Small intestine (tissue), 7 donors: Measurements from ENCODE around the gene CIAO3. TPM values are rescaled to one million over a fixed set of nuclear protein-coding genes. Genes with fewer than 3 reads are reported as not detected.

Source experiments
- DNase-seq, 2 donors: peaks; one replicate each; pipeline versions ENCODE4 v3.0.0 to v3.0.0-alpha.2; 2013
- FAIRE-seq: peaks from 2 replicates; lab custom pipeline; 2012; peaks lifted over from hg19 to GRCh38; lab: Jason Lieb, UNC
- H3K27ac ChIP-seq, 3 donors: one replicate each; pipeline ENCODE4 v1.5.1; 2013; ENCODE audit warnings: low read length in 2 of 3, mild to moderate bottlenecking in 2 of 3, control low read depth in 1 of 3, inconsistent platforms in 1 of 3, low read depth in 1 of 3, moderate library complexity in 1 of 3
- H3K27me3 ChIP-seq, 3 donors: one replicate each; pipeline ENCODE4 v1.6.1; 2013; ENCODE audit warnings: low read length in 3 of 3, inconsistent platforms in 1 of 3; ENCODE audit not compliant: control insufficient read depth in 3 of 3, insufficient read depth in 3 of 3
- H3K36me3 ChIP-seq, 3 donors: one replicate each; pipeline ENCODE4 v1.6.1; 2013; ENCODE audit warnings: low read length in 3 of 3, inconsistent platforms in 1 of 3, low read depth in 1 of 3, mild to moderate bottlenecking in 1 of 3, moderate library complexity in 1 of 3; ENCODE audit not compliant: control insufficient read depth in 3 of 3, insufficient read depth in 2 of 3
- H3K4me1 ChIP-seq, 3 donors: one replicate each; pipeline ENCODE4 v1.6.1; 2013; ENCODE audit warnings: low read length in 2 of 3, inconsistent platforms in 1 of 3, low read depth in 1 of 3, mild to moderate bottlenecking in 1 of 3, moderate library complexity in 1 of 3; ENCODE audit not compliant: control insufficient read depth in 3 of 3, insufficient read depth in 2 of 3
- H3K4me3 ChIP-seq, 3 donors: one replicate each; pipeline ENCODE4 v1.5.1; 2013; ENCODE audit warnings: low read length in 3 of 3, control low read depth in 1 of 3, inconsistent platforms in 1 of 3, low read depth in 1 of 3, mild to moderate bottlenecking in 1 of 3, moderate library complexity in 1 of 3
- H3K9me3 ChIP-seq, 2 donors: one replicate each; pipeline ENCODE4 v1.6.1; 2013; ENCODE audit warnings: low read depth in 1 of 2, low read length in 1 of 2; ENCODE audit not compliant: control insufficient read depth in 2 of 2, insufficient read depth in 1 of 2
- WGBS, 3 donors: extraction: QIAGEN DNeasy Blood & Tissue Kit; methylation state at CpG; one replicate each; pipeline ENCODE4 v1.1.7; 2013; 5-methylcytosine and 5-hydroxymethylcytosine counted together
- polyA plus RNA-seq, 4 donors: library from polyadenylated mRNA; stranded (reverse) in 3 of 4; unstranded in 1 of 4; fragments of 200-250 nt in 3 of 4; fragments of 120-200 nt in 1 of 4; gene quantifications; one replicate each; pipeline versions ENCODE4 v1.2.1 to v1.2.3, GENCODE V29; 2013
- donor health status: healthy with polysubstance abuse.
- donor health status: control.
- donor health status: control.
- donor health status: Bipolar disorder and iron deficiency.
- donor health status: healthy.

CIAO3 gene
- polyA plus RNA-seq, 4 donors: 32.5 to 68.0 (median 44.7) TPM

GRCh38 chr16:739560-740458 lies 988 bp downstream of the CIAO3 start:
- WGBS, 3 donors: 33 to 43% (median 40%) methylated on average over 36 to 38 of the region's 38 CpGs
- peak overlapping the region; percentile 70 to 96 (median 96) for H3K4me3 ChIP-seq
- peaks cover 0 to 45% (median 3%) of the 10 kb centered on the region in 3 donors for H3K36me3 ChIP-seq
- no peaks in the 10 kb centered on the region for H3K27me3 ChIP-seq
- peak in 1 of 2 donors; percentile 60 for DNase-seq
- no peaks in the 10 kb centered on the region for H3K9me3 ChIP-seq
- H3K4me1 ChIP-seq: peaks cover 0 to 10% (median 3%) of the 10 kb centered on the region in 3 donors
- FAIRE-seq: no peak
- peak overlapping the region in 2 of 3 donors; percentile 72 to 79 for H3K27ac ChIP-seq

GRCh38 chr16:736936-737481 lies 3.8 kb downstream of the CIAO3 start:
- no peak for FAIRE-seq
- Histone ChIP-seq H3K4me3 (no peak overlapping the region), H3K27me3 (no peaks in the 10 kb centered on the region), H3K9me3 (no peaks in the 10 kb centered on the region), H3K4me1 (peaks cover 0 to 10% (median 3%) of the 10 kb centered on the region in 3 donors), H3K27ac (no peak overlapping the region), H3K36me3 (peaks cover 2 to 73% (median 12%) of the 10 kb centered on the region in 3 donors)
- no peak for DNase-seq
- WGBS, 3 donors: 95 to 96% (median 96%) methylated on average over 29 of the region's 29 CpGs

DNA sequence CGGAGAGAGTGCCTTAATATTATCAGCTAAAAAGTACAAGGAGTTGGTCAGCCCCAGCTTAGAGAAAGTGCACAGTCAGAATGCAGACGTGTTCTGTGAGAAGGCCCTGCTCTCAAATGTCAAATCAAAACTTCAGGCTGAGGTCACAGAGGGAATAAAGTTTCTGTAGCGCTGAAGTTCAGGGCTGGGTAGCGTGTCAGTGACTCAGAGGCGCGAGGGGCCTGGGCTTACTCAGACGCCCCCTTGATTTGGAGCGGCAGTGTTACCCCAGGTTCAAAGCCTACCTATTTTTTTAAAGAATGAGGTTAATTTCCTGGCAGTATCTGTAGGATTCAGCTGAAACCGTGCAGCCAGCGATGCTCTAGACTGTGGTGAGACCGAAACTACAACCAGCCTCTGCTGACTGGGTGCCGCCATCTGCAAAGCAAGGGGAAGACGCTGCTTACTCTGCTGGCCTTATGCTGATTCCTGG lies 4.8 kb downstream of the CIAO3 start:
- FAIRE-seq: no peak
- H3K36me3 ChIP-seq: peaks cover 2 to 83% (median 12%) of the 10 kb centered on the region in 3 donors
- no peaks in the 10 kb centered on the region for H3K27me3 ChIP-seq
- no peak for DNase-seq
- H3K27ac ChIP-seq: no peak overlapping the region
- no peak overlapping the region for H3K4me3 ChIP-seq
- peaks cover 0 to 7% (median 3%) of the 10 kb centered on the region in 3 donors for H3K4me1 ChIP-seq
- 76 to 91% (median 80%) methylated on average over 13 of the region's 13 CpGs for WGBS, 3 donors
- H3K9me3 ChIP-seq: no peaks in the 10 kb centered on the region

DNA sequence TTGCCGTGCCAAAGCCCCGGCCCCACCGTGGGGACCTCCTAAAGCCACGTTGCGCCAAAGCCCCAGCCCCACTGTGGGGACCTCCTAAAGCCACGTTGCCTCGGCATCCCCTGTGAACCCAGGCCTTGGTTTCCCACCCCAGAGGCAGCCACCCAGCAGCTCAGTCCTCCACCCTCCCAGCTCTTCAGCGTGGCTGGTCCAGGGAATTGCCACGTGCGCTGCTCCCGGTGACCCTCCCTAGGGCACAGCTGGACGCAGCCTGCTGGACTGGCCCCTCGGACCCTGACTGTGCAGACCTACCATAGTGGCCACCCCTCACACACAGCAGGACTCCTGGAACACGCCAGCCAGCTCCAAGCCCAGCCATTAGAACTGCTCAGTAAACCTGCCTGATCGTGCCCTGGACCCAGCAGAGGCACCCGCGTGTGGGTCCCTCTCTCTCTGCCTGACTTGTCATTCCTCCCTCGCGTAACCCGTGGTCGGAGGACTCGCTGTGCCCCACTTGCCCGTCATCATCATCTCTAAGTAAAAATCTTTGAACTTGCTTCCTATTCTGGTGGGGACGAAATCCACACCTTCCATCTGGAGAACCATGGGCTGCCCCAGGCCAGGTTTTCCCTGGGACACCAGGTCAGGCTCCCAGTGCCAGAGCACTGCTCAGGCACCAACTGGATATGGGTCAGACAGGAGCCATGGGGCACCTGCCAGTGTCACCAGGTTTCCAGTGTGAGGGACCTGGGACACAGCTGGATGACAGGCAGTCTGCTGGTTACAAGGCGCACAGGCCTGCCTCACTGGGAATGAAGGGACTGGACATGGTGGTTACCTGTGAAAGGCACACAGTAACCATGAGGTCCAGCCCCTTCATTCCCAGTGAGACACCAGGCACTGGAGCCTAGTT lies 5.6 kb downstream of the CIAO3 start:
- H3K4me3 ChIP-seq: no peak overlapping the region
- no peaks in the 10 kb centered on the region for H3K27me3 ChIP-seq
- no peak overlapping the region for H3K27ac ChIP-seq
- DNase-seq (no peak), FAIRE-seq (no peak)
- H3K4me1 ChIP-seq: peaks cover 0 to 7% (median 3%) of the 10 kb centered on the region in 3 donors
- no peaks in the 10 kb centered on the region for H3K9me3 ChIP-seq
- WGBS, 3 donors: 93 to 94% (median 94%) methylated on average over 25 of the region's 25 CpGs
- peaks cover 2 to 91% (median 12%) of the 10 kb centered on the region in 3 donors for H3K36me3 ChIP-seq

- DNase-seq (no peak), FAIRE-seq (no peak)
- no peaks in the 10 kb centered on the region for H3K4me1 ChIP-seq
- H3K27me3 ChIP-seq: no peaks in the 10 kb centered on the region
- peaks cover 2 to 97% (median 12%) of the 10 kb centered on the region in 3 donors for H3K36me3 ChIP-seq
- no peak overlapping the region for H3K27ac ChIP-seq
- no peak overlapping the region for H3K4me3 ChIP-seq
- 92 to 96% (median 92%) methylated on average over 44 to 49 of the region's 49 CpGs for WGBS, 3 donors
- H3K9me3 ChIP-seq: no peaks in the 10 kb centered on the region
Measured at GRCh38 chr16:734208-734980, 6.4 kb downstream of the CIAO3 start.

DNA sequence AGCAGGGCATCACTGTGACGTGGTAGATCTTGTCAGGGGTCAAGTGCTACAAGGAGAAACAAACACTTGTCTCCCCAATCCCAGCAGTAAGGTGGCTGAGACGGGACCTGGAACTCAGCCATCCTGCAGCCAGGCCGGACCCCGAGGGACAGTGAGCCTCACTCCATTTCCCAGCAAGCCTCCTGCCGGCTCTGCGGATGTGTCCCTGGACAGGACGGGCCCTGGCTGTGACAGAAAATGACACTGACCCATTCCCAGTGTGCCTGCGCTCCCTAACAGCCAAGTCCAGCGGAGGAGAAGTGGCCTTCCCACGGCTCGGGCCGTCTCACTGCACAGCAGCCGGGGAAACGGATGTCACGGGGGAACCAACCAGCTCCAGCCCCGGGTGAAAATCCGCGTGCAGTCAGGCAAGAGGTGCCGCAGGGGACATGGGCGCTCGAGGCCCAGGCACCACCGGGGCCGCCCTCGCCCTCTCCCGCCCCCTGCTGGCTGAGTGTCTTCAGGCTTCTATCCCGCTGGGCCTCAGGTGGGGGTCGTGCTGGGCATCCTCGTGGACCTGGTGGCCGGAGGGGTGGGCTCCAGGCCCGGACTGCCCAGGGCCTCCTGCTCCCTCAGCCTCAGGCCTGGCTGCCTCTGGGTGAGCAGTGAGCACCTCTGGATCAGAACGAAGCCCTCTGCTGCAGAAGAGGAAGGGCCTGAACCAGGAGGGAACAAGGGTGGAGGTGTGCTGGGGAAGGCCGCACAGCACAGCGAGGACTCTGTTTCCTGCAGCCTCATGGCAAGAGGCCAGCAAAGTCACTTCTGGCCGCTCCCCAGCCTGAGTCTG lies 7.2 kb downstream of the CIAO3 start:
- FAIRE-seq (no peak), DNase-seq (no peak)
- H3K27me3 ChIP-seq: peaks cover 0 to under 1% (median 0%) of the 10 kb centered on the region in 3 donors
- peaks cover 2 to 91% (median 12%) of the 10 kb centered on the region in 3 donors for H3K36me3 ChIP-seq
- no peak overlapping the region for H3K27ac ChIP-seq
- H3K4me3 ChIP-seq: no peak overlapping the region
- no peaks in the 10 kb centered on the region for H3K9me3 ChIP-seq
- 84 to 90% (median 85%) methylated on average over 34 of the region's 34 CpGs for WGBS, 3 donors
- peaks cover 0 to 4% (median 1%) of the 10 kb centered on the region in 3 donors for H3K4me1 ChIP-seq

DNA sequence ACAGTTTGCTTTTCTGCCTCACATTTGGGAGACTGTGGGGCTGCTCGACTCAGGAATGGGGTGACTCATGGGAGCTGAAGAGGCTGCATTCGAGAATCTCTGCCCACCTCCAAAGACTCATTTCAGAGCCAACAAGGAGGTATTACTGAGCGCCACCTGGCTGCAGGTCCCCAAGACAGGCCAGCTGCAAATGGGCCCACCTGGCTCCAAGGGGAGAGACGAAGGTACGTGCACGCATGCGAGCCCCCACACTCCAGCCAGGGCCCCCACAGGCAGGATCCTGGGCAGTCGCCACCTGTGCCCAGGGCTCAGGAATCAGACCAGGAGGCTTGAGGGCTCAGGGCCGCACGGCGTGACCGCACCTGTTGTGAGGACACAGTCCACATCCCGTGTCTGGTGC lies 7.9 kb downstream of the CIAO3 start:
- 88 to 89% (median 88%) methylated on average over 13 of the region's 13 CpGs for WGBS, 3 donors
- peaks cover 0 to 3% (median 0%) of the 10 kb centered on the region in 3 donors for H3K27me3 ChIP-seq
- H3K36me3 ChIP-seq: peaks cover 2 to 86% (median 12%) of the 10 kb centered on the region in 3 donors
- no peak overlapping the region for H3K27ac ChIP-seq
- H3K9me3 ChIP-seq: no peaks in the 10 kb centered on the region
- no peak overlapping the region for H3K4me3 ChIP-seq
- FAIRE-seq (no peak), DNase-seq (no peak)
- peaks cover 0 to 6% (median 4%) of the 10 kb centered on the region in 3 donors for H3K4me1 ChIP-seq
